ENCODE data around the gene SH3BP5.
A peak's percentile ranks its signal among the peaks of the same experiment; 100 is the strongest.

The SH3BP5 gene

DNA sequence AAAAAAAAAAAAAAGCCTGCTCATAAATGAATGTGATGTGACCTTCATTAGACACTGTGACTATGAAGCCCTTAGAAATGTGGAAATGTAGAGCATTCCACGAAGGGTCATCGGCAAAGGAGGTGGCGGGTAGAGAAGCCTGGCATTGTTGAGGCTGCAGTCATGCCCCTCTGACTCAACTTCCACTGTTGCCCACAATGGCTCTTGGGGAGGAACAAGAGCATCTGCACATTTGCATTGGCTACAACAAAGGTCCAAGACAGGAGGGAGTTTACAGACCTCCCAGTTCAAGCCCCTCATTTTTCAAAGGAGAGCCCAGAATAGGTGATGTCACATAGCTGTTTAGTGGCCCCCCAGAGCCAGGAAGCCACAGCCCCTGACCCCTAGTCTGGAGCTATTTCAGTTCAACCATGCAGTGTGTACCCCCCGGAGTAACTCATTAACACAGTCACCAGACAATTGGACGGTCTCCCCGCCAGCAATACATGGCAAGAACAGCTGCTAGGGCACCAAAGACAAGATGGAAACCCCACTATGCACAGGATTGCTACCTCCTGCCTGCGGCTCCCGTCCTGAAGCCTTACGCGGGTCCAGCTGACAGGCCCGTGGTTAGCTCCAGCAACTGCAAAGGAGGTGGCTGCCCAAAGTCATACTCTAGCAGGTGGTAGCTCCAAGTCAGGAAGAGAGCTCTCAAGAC is 56.2 kb downstream of the SH3BP5 start:
- DNase-seq (ENCODE audit: low read depth, low spot score), result no peak

DNA sequence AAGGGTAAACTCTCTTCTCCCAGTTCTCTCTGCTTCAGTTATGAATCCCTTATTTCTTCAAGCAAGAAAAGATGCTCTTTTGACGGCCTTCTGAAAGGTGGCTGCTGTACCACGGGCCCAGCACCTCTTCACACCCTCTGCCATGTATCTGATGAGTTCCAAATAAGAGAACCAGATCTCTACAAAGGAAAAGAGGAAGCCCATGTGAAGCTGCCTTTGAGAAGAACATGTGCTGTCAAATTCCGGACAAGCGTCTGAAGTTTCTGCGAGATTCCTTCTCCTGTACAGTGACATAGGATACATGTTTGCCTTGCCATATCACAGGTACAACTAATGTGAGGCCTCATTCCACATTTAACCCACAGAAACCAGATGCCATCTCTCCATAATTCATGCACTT is 59.2 kb downstream of the SH3BP5 start:
- DNase-seq (ENCODE audit: low read depth, low spot score), result no peak

DNA sequence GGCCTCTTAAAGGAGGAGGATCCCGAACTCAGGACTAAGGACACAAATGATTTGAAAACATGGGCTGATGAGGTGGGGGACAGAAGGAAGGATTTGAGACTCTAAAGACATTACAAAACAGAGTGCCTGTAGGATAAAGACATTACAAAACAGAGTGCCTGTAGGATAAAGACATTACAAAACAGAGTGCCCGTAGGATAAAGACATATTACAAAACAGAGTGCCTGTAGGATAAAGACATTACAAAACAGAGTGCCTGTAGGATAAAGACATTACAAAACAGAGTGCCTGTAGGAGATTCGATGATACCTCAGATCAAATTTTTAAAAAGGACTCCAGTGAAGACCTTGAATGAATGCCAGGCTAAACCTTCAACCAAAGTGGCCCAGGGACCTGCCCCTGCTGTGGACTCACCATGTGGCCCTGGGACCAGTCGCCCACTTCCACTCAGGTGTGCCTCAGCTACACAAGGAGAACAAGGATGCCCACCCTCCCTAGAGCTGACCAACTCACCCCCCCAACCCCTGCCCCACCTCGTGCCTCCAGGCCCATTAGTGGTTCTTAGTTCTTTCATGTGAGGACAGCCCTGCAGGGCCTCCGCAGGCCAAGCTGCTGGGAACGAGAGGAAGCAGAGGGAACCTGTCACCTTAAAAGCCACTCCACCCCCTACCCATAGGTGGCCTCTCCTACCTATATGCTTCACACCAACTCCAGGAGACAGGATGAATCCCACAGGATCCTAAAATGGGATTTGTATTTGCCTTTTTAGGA is 59.8 kb downstream of the SH3BP5 start:
- DNase-seq (ENCODE audit: low read depth, low spot score), result peak; percentile 68

DNA sequence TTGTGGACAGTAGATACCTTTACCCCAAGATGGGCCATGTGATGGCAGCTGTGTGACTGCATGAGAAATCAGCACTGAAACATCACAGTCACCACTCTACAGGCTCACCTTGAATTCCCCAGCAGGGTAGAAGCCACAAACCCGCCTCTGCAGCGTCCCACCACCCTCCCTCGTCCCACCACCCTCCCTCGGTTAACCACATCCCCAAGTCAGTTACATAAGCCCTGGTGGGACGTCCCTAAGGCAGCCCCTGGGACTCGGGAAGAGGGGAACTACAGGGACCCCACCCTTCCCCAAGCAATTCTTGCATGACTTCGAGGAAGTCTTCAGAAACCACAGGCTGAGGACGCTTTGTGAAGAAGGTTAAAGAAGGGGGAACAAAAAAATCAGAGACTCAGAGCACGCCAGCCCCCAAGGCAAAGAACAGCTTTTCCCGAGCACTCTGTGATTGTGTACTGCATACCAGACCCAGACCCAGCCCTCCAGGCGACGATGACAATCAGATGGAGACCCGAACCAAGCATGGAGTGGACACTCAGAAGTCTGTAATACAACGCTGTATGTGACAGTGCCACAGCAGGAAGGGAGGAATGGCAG is 60.5 kb downstream of the SH3BP5 start:
- peak; percentile 88 for DNase-seq (ENCODE audit: low read depth, low spot score)

GRCh38 chr3:15271030-15271429 is 61.4 kb downstream of the SH3BP5 start:
- no peak for DNase-seq (ENCODE audit: low read depth, low spot score)

GRCh38 chr3:15269091-15269989 is 63.0 kb downstream of the SH3BP5 start:
- DNase-seq (ENCODE audit: low read depth, low spot score), result peak; percentile 84

DNA sequence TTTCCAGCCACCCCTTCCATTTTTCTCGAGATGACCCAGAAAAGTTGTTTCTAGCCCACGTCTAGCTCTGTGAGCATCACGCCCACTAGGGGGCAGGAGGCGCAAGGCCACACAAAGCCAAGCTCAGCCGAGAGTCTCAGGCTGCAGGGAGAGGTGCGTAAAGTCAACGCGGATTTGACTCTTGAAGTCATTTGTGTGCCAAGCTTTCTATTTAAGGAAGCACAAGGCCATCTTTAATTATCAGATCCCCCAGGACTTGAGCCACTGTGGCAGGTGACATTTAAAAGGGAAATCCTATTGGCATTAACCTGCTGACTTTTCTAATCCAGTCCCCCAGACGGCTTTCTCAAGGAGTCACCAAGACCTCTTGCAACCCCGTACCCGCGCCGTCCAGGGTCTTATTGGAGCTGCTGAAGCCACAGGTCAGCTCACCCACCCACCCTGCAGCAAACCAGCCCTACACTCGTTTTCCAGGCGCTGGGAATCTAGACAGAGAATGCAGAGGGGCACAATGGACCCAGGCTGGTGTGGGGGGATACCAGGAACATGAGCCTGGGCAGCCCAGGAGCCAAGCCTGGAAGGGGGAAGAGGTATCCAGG is 64.3 kb downstream of the SH3BP5 start:
- DNase-seq (ENCODE audit: low read depth, low spot score), result peak; percentile 87

- no peak for DNase-seq (ENCODE audit: low read depth, low spot score)
Measured at GRCh38 chr3:15267502-15267901, 64.9 kb downstream of the SH3BP5 start.

GRCh38 chr3:15266510-15267376 is 65.6 kb downstream of the SH3BP5 start:
- DNase-seq (ENCODE audit: low read depth, low spot score), result no peak

- DNase-seq (ENCODE audit: low read depth, low spot score), result no peak
Measured at GRCh38 chr3:15265655-15266509, 66.5 kb downstream of the SH3BP5 start.

GRCh38 chr3:15264486-15264885 is 67.9 kb downstream of the SH3BP5 start:
- DNase-seq (ENCODE audit: low read depth, low spot score), result no peak

DNA sequence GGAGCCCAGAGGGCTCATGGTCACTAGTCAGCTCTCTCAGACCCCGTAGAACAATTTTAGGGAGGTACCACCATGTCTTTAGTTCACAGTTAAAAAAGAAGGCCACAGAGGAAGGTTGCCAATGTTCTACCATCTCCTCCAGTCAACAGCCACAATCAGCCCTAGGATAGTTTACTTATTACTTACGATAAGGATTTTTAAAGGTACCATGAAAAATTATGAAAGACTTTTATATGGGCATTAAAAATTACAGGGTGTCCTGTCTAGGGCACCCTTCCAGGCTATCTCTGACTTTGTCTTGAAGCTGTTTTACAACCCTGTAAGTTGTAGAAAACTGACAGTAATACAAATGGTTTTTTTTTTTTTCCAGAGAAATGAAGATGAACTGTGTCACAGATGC is 68.5 kb downstream of the SH3BP5 start:
- no peak for DNase-seq (ENCODE audit: low read depth, low spot score)

DNA sequence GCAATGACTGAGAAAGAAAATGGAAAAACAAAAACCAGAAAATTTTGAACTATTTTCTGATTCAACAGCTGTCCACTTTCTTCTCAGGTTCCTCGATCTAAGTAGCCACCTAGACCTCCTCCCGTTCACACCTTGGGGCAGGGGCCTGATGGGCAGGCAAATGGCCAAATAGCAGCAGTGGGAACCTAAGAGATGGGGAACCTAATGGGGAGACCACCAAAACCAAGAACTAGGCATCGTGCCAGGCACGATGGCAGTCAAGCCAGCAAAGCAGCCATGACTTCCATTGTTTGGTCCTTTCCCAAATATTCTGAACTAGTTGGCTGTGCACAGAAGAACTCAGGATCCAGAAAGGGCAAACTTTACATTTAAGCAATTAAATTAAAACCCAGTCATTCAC is 69.3 kb downstream of the SH3BP5 start:
- no peak for DNase-seq (ENCODE audit: low read depth, low spot score)

- no peak for DNase-seq (ENCODE audit: low read depth, low spot score)
Measured at GRCh38 chr3:15262021-15262420, 70.4 kb downstream of the SH3BP5 start.

- DNase-seq (ENCODE audit: low read depth, low spot score), result no peak
Measured at GRCh38 chr3:15261274-15261673, 71.1 kb downstream of the SH3BP5 start.

GRCh38 chr3:15260531-15260930 is 71.9 kb downstream of the SH3BP5 start:
- no peak for DNase-seq (ENCODE audit: low read depth, low spot score)

DNA sequence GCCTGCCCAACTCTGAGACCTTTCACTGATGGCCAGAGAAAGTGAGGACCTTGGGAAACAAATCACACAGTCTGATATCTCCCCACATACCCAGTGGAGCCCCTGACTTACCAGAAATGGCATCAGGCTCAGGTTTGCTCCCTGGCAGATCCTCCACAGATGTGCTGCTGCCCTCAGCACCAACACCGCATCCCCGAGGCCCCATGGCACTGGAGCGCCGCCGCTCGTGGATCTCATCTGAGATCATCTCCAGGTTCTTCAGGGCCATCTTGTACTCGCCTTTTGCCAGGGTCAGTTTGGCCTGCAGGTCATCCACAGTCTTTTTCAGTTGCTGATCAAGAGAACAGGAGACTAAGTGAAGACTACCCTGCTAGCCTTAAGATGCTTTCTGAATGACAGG is 73.7 kb downstream of the SH3BP5 start:
- DNase-seq (ENCODE audit: low read depth, low spot score), result no peak

DNA sequence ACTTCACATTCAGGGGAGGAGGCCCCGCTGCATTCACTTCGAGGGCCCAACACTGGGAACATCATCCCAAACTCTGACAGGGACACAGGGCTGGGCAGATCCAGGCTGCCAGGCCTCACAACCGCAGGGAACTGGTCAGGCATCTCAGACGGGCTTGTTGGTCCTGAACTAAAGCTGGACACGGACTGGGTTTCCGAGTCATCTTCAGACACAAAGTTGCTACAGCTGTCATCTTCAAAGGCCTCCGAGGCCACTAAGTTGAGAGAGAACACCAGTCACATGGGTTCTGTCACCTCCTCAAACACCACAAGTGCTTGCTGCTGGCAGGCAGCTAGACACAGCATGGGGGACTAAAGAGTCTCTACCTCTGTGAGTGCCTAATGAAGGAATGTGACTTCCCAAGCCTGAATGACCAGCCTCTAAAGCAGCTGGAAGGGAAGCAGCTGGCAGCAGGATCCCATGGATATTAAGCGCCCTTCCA is 75.5 kb downstream of the SH3BP5 start:
- DNase-seq (ENCODE audit: low read depth, low spot score), result no peak

- no peak for DNase-seq (ENCODE audit: low read depth, low spot score)
Measured at GRCh38 chr3:15255215-15255614, 77.2 kb downstream of the SH3BP5 start.
